ENCODE data around the gene LRWD1.
"Not testable (repeated sequence)": the region's sequence is repeated elsewhere in the genome, so short reads cannot be mapped to it uniquely, and the experiment has no call there.

LRWD1 gene

DNA sequence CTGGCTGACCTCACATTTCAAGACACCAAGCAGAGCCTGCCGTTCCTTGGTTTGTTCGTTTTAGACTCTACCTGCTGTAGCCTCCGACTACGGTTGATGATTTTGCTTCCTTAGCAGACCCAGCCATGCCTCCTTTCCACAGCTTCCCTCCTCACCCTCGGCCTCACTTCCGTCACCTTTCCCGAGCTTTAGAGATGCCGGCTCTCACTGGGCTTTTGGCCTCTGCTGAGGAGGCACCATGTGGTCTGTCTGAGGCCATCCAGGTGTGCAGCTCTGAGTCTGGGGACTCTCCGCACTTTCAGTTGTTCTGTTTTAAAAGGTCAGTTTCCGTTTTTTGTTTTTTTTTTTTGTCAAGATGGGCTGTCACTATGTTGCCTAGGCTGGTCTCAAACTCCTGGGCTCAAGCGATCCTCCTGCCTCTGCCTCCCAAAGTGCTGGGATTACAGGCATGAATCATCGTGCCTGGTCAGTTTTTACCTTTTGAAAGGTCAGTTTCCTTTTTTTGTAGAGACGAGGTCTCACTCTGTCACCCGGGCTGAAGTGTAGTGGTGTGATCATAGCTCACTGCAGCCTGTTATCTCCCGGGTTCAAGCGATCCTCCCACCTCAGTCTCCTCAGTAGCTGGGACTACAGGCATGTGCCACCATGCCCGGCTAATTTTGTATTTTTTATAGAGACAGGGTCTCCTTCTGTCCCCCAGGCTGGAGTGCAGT lies 19.7 kb upstream of the LRWD1 start:
- no peak for DNase-seq (ENCODE audit: low read depth, low spot score)

DNA sequence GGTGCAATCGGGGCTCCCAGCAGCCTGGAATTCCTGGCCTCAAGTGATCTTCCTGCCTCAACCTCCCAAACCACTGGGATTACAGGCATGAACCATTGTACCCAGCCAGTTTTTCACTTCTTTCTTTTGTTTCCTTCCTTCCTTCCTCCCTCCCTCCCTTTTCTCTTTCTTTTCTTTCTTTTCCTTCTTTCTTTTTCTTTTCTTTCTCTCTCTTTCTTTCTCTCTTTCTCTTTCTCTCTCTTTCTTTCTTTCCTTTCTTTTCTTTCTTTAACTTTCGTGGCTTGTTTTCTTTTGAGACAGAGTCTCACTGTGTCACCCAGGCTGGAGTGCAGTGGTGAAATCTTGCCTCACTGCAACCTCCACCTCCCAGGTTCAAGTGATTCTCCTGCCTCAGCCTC lies 19.1 kb upstream of the LRWD1 start:
- DNase-seq (ENCODE audit: low read depth, low spot score), result no peak

- DNase-seq (ENCODE audit: low read depth, low spot score), result no peak
Measured at GRCh38 chr7:102446387-102447156, 18.2 kb upstream of the LRWD1 start.

- DNase-seq (ENCODE audit: low read depth, low spot score), result no peak
Measured at GRCh38 chr7:102447311-102447710, 17.5 kb upstream of the LRWD1 start.

GRCh38 chr7:102449136-102449535 lies 15.6 kb upstream of the LRWD1 start:
- no peak for DNase-seq (ENCODE audit: low read depth, low spot score)

DNA sequence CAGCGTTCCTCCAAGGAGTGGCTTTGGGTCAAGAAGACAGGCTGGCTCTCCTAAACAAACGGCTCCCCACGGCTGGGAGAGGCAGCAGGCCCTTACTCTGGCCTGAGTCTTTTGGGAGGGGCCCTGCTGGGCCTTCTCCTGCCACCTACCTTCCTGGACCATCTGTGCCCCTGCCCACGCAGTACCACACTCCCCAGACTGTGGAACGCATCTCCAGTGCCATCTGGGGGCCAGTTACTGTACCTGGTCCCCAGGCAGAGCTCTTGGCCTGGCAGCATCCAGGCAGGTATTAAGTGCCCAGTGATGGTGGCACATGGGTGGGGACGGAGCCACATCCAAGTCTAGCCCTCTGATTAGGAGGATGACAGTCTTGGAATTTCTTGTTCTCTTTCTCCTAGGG lies 14.5 kb upstream of the LRWD1 start:
- no peak for DNase-seq (ENCODE audit: low read depth, low spot score)

DNA sequence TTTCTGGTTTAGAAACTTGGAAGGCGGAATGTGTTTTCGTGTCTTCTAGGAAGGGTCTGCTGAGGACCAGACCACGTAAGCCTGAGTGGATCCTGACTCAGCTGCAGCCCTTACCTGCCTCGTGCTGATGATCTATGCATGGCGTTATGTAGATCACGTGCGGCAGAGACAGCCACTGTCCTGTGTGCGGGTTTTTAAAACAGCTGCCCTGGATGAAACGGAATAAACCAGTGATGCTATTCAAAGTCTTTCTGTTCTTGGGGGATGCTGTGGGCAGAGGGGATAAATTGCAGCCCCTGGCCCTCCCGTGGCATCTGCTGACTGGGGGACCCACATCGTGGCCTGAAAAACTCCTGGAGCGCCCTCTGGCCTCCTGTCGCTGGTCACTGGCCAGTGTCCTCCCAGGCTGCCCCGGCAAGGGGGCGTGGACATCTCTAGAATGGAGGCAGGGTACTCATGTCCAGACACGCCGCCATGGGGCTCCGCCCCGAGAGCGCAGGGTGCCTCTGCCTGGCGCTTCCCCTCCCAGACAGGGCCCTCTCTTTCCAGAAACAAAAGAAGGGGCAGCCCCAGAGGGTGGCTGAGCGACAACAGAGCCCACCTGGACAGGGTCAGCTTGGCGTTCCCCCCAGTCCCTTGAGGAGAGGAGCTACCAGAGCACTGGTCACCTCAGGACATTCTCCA lies 13.3 kb upstream of the LRWD1 start:
- DNase-seq (ENCODE audit: low read depth, low spot score), result no peak

- DNase-seq (ENCODE audit: low read depth, low spot score), result no peak
Measured at GRCh38 chr7:102452451-102452850, 12.3 kb upstream of the LRWD1 start.

GRCh38 chr7:102453319-102453718 lies 11.5 kb upstream of the LRWD1 start:
- no peak for DNase-seq (ENCODE audit: low read depth, low spot score)

GRCh38 chr7:102454468-102454867 lies 10.3 kb upstream of the LRWD1 start:
- no peak for DNase-seq (ENCODE audit: low read depth, low spot score)

GRCh38 chr7:102454932-102455331 lies 9.9 kb upstream of the LRWD1 start:
- DNase-seq (ENCODE audit: low read depth, low spot score), result not testable (repeated sequence)

GRCh38 chr7:102455596-102455995 lies 9.2 kb upstream of the LRWD1 start:
- DNase-seq (ENCODE audit: low read depth, low spot score), result no peak

DNA sequence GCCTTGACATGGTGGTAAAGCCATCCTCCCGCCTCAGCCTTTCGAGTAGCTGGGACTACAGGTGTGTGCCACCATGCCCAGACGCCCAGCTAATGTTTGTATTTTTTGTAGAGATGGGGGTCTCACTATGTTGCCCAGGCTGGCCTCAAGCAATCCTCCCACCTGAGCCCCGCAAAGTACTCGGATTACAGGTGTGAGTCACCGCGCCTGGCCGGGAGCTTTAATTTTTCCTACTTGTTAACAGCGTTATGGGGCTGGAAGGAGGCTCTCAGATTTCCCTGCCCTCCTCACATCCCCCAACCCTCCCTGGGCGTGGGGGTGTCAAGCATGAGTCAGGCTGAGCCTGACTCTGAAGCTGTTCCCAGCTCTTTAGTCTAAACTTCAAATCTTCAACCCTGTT lies 8.5 kb upstream of the LRWD1 start:
- DNase-seq (ENCODE audit: low read depth, low spot score), result no peak

DNA sequence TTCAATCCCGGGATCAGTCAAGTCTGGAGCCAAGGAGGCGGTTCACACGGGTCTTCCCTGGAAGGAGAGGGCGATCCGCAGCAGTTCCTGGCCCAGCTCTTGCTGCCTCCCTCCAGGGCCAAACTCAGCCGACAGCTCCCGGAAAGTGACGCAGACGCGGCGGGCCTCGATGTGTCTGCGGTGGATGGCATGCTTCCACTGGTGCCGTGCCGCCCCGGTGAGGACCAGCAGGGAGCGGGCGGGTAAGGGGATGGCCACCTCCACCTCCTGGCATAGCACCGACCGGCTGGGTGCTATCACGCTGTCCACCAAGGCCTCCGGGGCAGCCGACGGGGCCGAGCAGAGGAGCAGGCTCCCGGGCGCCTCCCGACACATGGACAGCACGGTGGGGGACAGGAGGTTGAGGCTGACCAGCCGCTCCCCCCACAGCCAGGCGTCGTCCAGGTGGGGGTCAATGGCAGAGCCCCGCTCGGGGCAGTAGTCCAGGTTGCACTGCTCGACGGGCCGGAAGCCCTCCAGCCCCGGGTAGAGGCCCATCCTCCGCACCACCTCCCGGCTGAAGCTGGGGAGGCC lies 7.3 kb upstream of the LRWD1 start:
- DNase-seq (ENCODE audit: low read depth, low spot score), result no peak

DNA sequence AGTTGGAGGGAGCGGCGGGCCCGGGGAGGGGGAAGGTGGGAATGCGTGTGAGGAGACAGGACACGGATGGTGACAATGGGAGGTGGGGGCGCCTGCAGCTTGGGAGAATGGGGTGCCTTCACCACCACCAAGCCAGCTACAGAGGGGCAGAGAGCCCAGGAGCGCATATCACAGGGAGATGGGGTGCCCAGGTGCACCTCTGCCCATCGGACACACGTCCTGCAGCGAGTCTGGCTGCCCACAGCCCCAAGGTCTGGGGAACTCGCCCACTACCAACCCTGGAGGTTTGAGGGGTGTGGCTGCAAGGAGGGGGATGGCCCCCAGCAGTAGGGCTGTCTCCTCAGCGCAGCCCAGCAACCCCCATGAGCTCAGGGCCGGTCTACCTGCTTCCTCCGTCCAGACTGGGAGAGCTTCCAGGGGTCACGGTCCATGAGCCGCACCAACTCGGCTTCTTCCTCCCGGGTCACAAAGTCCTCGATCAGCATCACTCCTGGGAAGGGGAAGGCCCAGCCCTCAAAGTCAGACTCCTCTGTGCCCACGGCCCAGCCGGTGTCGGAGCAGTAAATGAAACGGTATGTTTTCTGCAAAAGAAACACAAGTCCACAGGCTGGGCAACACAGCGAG lies 5.5 kb upstream of the LRWD1 start:
- no peak for DNase-seq (ENCODE audit: low read depth, low spot score)

- DNase-seq (ENCODE audit: low read depth, low spot score), result no peak
Measured at GRCh38 chr7:102460467-102460866, 4.3 kb upstream of the LRWD1 start.

GRCh38 chr7:102463841-102464576 lies 775 bp upstream of the LRWD1 start:
- DNase-seq (ENCODE audit: low read depth, low spot score), result no peak

DNA sequence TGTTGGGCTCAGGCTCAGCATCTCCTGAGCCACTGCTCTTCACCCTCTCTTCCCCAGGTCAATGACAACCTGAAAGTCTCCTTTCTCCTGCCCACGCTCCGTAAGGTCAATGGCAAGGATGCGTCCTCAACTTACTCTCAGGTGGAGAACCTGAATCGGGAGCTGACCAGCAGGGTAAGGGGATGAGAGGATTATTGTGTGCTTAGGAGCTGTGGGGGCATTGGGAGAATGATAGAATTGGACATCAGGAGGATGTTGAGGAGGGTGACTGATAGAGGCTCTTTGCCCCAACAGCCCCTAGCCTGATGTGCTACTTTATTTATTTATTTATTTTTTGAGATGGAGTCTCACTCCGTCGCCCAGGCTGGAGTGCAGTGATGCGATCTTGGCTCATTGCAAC lies 1.3 kb downstream of the LRWD1 start:
- no peak for DNase-seq (ENCODE audit: low read depth, low spot score)

DNA sequence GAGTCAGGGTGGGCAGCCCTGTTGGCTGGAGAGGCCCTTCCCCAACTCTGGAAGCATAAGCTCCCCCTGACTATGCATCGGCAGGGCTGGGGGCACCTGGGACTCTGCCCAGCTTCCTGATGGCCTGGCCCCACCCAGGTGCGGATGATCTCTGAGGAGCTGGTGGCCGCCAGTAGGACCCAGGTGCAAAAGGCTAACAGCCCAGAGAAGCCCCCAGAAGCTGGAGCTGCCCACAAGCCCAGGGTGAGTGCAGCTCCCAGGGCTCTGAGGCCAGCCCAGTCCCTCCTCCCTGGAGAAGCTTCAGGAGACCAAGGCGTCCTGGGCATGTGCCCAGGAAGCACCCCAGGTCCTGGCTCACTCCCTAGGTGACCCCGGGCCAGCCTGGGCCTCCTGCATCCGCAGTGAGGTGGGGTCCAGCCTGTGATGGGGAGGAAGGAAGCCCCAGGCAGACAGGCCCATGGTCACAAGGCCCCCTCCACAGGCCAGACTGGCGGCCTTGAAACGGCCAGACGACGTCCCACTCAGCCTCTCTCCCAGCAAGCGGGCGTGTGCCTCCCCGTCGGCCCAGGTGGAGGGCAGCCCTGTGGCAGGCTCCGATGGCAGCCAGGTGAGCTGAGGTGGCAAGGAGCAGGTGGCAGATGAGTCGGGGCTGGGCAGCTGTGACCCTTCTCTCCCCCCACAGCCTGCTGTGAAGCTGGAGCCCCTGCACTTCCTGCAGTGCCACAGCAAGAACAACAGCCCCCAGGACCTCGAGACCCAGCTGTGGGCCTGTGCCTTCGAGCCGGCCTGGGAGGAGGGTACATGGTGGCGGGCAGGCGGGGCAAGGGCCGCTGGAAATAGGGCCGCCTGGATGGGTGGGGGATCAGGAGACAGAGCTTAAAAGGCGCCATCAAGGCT lies 3.0 kb downstream of the LRWD1 start:
- DNase-seq (ENCODE audit: low read depth, low spot score), result no peak

All from iPS DF 19.7 (cell line).